Esophagus squamous epithelium (tissue), 4 donors: ENCODE results near the gene TMEM256.

ENCODE experiments used
- CTCF ChIP-seq, 6 experiments: fragments of 450-650 bp in 4 of 6; fragments of 200-600 bp in 2 of 6; sonication (generic) in 2 of 6; IDR thresholded peaks; one replicate each; pipeline ENCODE4 v1.5.1; 2016 to 2019; ENCODE audit warnings: antibody characterized with exemption in 6 of 6, mild to moderate bottlenecking in 4 of 6, moderate library complexity in 4 of 6
- POLR2A ChIP-seq, 4 donors: fragments of 450-650 bp; IDR thresholded peaks; one replicate each; pipeline ENCODE4 v1.6.1; 2017; ENCODE audit warnings: antibody characterized with exemption in 4 of 4, mild to moderate bottlenecking in 4 of 4, moderate library complexity in 3 of 4

DNA sequence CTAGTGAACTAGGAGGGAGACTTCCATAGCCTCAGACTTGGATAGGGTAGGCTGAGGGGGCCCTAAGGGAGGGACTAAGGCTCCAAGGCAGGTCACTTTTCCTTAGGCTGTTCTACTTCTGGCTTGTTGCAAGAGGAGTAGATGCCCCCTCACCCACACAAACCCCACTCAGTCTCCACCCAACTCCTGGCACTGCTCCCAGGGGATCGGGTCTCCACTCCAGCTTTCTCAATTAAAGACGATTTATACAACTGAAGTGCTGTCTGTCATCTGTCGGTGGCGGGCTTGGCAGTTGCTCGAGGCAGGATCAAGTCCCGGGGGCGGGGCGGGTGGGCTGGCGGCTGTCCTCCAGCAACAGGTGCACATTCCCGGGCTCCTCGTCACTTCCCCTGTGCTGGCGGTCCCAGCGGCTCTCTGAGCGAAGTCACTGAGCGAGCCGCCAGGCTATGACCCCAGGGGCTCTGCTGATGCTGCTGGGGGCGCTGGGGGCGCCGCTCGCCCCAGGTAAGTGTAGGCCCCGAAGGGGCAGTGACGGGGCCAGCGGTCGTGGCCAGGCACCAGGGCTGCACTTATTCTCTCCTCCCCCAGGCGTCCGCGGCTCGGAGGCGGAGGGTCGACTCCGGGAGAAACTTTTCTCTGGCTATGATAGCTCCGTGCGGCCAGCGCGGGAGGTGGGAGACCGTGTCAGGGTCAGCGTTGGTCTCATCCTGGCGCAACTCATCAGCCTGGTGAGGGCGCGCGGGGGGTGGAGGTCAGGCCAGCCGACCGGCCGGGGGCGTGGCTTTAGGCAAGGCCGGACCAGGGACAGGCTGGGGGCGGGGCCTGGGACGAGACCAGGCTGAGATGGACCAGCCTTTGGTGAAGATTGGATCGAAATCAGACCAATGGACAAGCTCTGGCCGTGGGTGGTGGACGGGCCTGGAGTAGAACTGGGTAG, 41.1 kb upstream of the TMEM256 start, which contains the start of gene CHRNB1:
- peak in 2 of 6 experiments; percentile 4 to 6 for TF ChIP-seq CTCF (IDR thresholded peaks at IDR 0.05)
- TF ChIP-seq POLR2A (IDR thresholded peaks at IDR 0.05), result no peak
